Activated T-cell treated with anti-CD3 and anti-CD28 coated beads for 24 hours (primary cell): ENCODE data around the gene RHCE.
"Not testable (repeated sequence)": the region's sequence is repeated elsewhere in the genome, so short reads cannot be mapped to it uniquely, and the experiment has no call there.

Source experiments
- DNase-seq: peaks from one replicate; pipeline ENCODE4 v3.0.0-alpha.2; 2020; ENCODE audit warnings: low read depth

RHCE gene

GRCh38 chr1:25432749-25433388 lies 12.2 kb upstream of the RHCE start:
- no peak for DNase-seq

- no peak for DNase-seq
Measured at GRCh38 chr1:25431955-25432719, 11.5 kb upstream of the RHCE start.

DNA sequence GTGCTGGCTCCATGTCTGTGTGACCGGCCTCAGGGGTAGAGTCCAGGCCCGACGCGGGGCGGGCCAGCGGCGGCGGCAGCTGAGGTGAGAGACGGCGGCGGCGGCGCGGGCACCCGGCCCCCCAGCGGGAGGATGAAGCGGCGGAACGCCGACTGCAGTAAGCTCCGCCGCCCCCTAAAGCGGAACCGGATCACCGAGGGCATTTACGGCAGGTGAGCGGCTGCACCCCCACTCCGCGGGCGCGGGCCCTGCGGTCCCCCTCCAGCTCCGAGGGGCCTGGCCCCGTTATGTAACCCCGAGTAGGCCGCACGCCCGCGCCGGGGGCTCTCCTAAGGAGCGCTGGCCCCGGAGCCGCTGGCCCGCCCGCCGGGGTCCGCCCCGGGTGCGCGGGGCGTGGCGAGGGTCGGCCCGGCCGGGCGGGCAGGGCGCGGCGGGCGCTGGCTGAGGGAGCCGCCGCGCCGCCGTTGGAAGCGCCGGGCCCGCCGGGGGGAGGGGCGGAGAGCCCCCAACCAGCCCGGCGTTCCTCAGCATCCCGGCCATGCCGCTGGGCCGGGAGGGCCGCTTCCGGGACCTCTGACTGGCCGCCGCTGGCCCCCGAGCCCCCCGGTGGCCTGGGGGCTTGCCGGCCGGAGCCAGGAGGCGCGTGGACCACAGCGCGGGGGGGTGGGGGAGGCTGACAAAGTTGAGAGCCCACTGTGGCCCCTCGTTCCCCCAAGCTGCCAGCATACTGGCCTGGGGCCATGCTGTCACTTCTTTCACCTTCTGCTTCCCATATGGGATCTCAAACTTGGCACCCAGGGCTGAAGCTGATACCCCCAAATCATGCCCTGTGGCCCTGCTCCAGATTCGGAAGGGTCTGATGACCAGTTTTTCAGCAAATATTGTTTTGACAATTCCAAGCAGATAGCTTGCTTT lies 10.6 kb upstream of the RHCE start:
- no peak for DNase-seq

DNA sequence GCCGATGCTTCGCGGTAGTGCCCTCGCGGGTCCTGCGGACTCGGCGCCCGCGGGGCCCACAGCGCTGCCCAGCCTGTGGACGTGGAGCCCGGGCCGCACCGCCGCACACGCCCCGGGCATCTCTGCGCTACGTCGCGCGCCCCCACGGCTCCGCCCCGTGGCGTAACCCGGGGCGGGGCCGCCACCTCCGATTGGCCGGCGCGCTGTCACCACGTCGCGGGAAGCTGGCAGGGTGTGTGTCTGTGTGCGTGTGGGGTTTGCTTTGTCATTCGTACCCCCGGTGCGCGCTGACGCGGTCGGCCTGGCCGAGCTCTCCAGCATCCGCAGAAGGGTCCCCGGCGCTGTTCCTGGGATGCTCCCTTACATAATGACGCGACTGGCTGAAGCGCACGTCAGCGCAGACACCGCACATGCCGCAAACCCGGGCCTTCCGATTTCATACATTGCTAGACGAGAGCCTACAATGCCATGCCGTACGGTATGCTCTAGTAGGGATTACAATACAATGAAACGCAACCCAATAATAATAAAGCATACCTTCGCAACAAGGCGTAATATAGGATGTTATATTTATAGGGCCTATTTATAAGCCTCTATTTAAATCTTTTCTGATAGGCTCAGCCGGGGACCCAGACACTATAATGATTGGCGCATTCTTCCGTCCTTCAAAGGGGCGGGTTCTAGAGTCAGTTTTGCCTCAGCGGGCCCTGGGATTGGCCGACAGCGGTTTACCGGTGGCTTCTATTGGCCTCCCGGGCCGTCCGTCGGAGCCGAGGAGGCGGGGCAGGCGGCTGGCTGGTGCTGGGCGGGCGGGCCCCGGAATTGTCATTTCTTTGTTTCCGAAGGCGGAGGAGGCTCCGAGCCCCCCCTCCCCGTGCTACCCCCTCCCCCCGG lies 9.7 kb upstream of the RHCE start, which contains the start of gene MACO1:
MACO1 (plus strand) TSS at position 825 of the 894 bp plus-strand sequence. CDS start 202 bp downstream, outside the sequence.
- peak; percentile 96 for DNase-seq

GRCh38 chr1:25428475-25429166 lies 8.0 kb upstream of the RHCE start:
- DNase-seq: no peak

- DNase-seq: no peak
Measured at GRCh38 chr1:25427696-25428095, 7.1 kb upstream of the RHCE start.

DNA sequence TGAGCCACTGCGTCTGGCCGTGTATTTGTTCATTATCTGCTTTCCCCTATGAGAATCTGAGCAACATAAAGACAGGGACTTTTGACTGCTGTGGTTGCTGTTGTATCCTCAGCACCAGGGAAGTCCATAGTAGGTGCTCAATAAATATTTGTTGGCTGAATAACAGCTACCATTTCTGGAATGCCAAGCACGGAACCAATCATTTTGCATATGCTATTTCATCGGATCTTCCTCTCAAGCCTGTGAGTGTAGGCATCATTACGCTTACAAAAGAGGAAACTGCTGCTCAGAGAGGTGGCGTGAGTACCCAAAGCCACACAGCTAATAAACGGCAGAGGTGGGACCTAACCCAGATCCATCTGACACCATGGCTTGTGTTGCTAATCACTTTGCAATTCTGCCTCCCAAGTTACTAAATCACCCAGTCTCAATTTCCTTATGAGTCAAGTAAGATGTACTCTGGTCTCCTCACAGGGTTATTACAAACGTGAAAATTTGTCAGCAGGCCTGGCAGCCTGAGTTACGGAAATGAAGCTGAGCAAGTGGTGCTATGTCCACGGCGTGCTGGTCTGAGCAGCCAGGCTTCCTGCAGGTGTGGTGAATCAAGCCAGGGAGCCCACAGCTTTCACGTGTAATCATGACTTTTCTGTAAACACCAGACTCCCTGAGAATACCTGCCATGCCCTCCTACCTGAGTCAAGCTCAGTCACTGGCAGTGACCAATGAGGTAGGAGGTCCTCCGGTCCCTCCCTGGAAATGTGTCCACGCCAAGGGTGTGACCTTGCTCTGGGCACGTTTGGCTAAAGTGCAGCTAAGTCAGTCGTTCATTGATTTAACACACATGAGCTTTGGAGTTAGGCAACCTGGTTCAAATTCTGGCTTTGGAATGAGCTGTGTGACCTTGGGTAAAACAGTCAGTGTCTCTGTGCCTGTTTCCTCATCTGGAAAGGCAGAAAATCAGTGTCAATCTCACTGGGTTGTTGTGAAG lies 4.8 kb upstream of the RHCE start:
- DNase-seq: no peak

DNA sequence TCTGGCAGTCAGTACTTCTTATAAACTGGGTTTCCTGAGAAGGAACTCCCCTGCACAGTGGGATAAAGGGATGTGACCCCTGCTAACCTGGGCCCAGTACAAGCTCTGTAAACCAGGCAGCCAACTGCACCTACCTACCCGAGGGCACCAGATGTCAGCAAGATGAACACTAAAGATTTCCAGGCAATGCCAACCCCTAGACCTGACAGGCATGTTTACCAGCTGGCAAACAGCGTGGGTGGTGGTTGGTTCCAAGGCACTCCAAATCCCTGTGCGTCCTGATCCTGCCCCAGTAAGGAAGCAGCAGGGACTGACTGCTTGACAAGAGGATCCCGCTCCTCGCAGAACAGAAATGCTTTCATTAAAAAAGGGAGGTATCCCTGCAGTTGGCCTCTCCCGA lies 2.6 kb upstream of the RHCE start:
- not testable (repeated sequence) for DNase-seq

DNA sequence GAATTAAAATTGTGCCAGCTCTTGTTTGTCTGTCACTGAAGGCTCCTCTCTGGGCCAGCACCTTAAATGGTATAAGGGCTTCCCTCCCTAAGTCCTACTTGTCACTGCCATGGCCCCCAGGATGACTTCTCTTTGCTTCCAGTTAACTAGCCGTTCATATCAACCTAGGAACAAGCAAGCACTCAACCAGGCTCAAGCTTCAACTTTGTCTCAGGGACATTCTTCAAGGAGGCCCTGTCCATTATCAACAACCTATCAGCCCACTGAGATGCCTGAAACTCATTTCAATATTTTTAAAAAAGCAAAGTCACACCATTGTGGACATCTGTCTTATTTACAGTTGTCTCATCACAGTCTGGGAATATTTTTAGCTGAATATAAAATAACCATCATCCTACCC lies 1.3 kb downstream of the RHCE start:
- not testable (repeated sequence) for DNase-seq

DNA sequence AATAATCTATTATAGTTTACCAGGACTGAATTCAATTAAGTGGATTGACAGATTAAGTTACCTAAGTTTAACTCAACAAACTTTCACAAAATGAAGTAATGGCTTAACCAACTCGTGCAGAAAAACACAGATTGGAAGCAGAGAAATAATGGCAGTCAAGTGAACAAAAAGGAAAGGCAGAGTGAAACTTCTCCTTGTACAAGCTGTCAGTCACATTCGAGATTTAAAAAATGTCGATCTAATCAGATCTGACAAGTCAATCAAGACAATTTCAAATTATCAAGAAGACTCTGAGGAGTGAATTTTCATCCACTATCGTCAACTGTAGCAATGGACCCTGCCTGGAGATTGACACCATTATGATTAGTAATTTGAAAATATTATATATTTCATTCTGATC lies 3.3 kb downstream of the RHCE start:
- DNase-seq: not testable (repeated sequence)

DNA sequence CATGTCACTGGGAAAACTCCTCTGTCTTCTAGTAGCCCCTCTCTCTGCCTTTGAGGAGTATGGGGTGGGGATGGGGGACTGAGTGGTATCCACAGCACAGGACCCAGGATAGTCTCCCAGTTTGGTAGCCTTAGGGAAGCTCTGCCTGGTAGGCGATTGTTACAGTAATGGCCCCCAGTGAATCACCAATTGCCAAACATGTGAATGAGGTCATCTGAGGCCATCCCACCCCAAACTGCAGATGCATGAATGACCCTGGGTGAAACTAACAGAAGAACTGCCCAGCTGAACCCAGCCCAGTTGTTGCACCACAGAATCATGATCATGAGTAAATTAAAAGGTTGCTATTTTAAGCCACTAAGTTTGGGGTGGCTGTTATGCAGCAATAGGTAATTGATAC lies 6.0 kb downstream of the RHCE start:
- DNase-seq: not testable (repeated sequence)

GRCh38 chr1:25414157-25414556 lies 6.5 kb downstream of the RHCE start:
- DNase-seq: not testable (repeated sequence)

DNA sequence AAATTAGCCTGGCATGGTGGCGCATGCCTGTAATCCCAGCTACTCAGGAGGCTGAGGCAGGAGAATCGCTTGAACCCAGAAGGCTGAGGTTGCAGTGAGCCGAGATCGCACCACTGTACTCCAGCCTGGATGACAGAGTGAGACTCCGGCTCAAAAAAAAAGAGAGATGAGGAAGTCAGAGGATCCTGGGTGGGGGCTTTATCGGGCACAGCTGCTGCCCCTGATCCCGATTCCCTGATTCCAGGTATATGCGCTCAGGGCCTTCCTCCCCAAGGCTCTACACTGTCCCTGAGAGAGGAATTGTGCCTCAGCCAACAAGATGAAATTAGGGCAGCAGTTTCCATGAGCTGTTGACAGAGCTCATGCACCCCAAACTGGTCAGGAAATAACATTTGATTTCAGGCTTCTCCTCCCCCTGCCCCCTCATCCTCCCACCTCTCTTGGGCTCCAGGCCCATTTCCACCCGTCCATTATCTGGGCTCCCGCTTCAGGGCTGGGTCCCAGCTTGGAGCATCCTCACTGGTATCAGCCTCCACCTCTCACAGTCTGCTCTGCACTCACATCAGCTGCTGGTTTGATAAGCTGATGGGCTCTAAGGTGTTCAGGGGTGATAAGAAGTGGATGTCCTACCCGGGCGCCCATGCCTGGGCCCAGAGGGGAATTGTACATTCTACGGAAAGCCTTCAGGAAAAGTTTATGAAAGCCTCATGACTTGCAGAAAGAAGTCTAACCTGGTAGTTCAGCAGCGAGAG lies 7.6 kb downstream of the RHCE start:
- DNase-seq: not testable (repeated sequence)

GRCh38 chr1:25409641-25410427 lies 10.8 kb downstream of the RHCE start:
- not testable (repeated sequence) for DNase-seq

DNA sequence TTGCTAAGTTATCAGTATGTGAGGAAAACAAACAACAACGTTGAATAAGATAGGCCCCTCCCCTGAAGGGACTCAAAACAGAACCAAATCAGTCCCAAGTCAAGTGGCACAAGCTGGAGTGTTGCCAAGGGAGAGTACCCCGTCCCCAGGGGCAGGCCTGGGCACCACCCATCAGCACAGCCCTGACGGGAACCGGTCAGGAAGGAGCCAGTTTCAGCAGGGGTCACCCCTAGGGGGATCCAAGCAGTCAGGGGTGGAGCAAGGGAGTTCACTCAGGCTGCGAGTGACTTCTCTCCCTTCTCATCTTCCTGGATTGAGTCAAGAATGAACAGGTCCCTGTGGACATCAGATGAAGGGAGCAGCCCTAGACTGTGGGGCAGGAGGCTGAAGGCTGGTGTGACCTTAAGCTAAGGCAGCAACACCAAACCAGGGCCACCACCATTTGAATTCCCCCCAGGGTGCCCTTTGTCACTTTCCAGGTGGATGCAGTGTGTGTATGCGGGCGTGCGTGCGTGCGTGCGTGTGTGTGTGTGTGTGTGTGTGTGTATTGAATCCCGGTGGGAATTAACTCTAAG lies 14.8 kb downstream of the RHCE start:
- not testable (repeated sequence) for DNase-seq

GRCh38 chr1:25402947-25403803 lies 17.4 kb downstream of the RHCE start:
- DNase-seq: not testable (repeated sequence)

GRCh38 chr1:25398079-25398478 lies 22.5 kb downstream of the RHCE start:
- DNase-seq: not testable (repeated sequence)
